Renal cortex interstitium (tissue), 11 donors: Measurements from ENCODE around the gene APOBEC3C. TPM values are rescaled to one million over a fixed set of nuclear protein-coding genes. Genes with fewer than 3 reads are reported as not detected.
"Not testable (repeated sequence)": the region's sequence is repeated elsewhere in the genome, so short reads cannot be mapped to it uniquely, and the experiment has no call there.

Experiments used
- DNase-seq, 11 donors: peaks; one replicate each; pipeline ENCODE4 v3.0.0-alpha.2; 2013; ENCODE audit warnings: low read depth in 9 of 11, low spot score in 4 of 11; ENCODE audit errors: extremely low read depth in 1 of 11
- polyA plus RNA-seq, 3 donors: library from polyadenylated mRNA; unstranded; fragments of 120-200 nt; gene quantifications; one replicate each; pipeline ENCODE4 v1.2.1, GENCODE V29; 2013; ENCODE audit not compliant: insufficient read length in 3 of 3

APOBEC3C gene
- polyA plus RNA-seq, 3 donors: 9.6 to 10.6 (median 10.2) TPM

GRCh38 chr22:39040155-39040537 lies 26.1 kb downstream of the APOBEC3C start:
- not testable (repeated sequence) for DNase-seq

DNA sequence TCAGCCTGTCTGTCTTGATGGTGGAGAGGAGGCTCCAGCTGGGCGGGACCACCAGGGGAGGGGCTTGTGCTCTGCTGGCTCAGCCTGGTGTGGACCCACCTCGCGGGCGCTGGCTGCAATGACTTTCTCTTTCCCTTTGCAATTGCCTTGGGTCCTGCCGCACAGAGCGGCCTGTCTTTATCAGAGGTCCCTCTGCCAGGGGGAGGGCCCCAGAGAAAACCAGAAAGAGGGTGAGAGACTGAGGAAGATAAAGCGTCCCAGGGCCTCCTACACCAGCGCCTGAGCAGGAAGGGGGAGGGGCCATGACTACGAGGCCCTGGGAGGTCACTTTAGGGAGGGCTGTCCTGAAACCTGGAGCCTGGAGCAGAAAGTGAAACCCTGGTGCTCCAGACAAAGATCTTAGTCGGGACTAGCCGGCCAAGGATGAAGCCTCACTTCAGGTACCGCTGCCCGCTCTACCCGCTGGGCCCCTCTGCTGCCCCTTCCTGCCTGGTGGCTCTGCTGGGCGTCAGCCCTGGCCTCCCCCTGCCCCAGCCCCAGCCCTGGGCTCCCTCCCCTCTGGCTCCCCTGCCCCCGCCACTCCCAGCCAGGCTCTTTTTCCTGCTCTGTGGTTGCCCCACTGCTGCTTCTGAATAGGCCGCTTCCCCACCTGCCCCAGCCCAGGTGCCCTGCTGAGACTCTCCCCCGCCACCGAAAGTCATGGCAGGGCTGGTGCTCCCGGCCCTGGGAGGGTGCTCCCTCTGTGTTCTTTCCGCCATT lies 26.7 kb downstream of the APOBEC3C start, which contains the start of gene APOBEC3F:
Gene APOBEC3F, plus strand, starts transcription at position 327 of the 759 bp plus-strand sequence. Its CDS starts 97 bp downstream, at position 424.
- peak in 8 of 11 donors; percentile 12 to 34 (median 24) for DNase-seq

- no peak for DNase-seq
Observed at GRCh38 chr22:39041908-39042307, 27.9 kb downstream of the APOBEC3C start.

DNA sequence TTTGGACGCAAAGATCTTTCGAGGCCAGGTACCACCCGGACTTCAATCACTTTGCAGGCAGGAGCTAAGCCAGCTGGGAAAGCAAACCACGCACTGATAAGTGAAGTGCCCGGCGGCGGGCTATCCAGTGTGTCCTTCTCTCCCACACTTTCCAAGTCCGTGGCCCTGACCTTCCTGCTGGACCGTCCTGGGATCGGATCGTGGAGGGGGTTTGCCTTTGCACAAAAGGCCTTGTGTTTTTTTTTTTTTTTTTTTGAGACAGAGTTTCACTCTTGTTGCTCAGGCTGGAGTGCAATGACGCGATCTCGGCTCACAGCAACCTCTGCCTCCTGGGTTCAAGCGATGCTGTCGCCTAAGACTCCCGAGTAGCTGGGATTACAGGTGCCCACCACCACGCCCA lies 29.0 kb downstream of the APOBEC3C start:
- not testable (repeated sequence) for DNase-seq

DNA sequence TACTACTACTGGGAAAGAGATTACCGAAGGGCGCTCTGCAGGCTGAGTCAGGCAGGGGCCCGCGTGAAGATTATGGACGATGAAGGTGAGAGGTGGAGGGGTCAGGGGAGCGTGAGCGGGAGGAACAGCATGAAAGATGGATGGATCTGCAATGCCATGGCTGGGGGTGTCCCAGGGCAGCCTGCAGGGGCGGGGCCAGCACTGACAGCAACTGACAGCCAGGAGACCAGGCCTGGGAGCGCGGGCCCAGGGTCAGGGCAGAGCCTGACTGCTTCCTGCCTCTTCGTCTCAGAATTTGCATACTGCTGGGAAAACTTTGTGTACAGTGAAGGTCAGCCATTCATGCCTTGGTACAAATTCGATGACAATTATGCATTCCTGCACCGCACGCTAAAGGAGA lies 31.1 kb downstream of the APOBEC3C start:
- not testable (repeated sequence) for DNase-seq

DNA sequence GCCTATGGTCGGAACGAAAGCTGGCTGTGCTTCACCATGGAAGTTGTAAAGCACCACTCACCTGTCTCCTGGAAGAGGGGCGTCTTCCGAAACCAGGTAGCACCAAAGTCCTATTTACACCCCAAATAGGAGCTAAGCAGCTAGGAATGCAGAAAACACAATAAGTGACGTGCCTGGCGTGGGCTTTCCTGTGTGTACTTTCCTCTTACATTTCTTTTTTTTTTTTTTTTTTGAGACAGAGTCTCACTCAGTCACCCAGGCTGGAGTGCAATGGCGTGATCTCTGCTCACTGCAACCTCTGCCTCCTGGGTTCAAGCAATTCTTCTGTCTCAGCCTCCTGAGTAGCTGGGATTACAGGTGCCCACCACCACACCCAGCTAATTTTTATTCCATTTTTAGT lies 35.4 kb downstream of the APOBEC3C start:
- not testable (repeated sequence) for DNase-seq

DNA sequence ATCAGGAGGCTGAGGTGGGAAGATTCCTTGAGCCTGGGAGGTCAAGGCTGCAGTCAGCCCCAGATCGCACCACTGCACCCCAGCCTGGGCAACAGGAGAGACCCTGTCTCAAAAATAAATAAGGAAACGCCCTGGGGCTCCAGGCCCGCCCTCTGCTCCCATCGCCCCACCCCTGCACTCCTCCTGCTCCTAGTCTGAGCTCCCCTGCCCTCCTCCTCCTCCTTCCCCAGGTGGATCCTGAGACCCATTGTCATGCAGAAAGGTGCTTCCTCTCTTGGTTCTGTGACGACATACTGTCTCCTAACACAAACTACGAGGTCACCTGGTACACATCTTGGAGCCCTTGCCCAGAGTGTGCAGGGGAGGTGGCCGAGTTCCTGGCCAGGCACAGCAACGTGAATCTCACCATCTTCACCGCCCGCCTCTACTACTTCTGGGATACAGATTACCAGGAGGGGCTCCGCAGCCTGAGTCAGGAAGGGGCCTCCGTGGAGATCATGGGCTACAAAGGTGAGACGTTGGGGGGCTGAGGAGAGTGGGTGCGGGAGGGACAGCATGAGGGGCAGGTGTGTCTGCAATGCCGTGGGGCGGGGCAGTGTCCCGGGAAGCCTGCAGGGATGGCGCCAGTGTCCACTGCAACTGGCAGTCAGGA lies 37.9 kb downstream of the APOBEC3C start:
- not testable (repeated sequence) for DNase-seq

DNA sequence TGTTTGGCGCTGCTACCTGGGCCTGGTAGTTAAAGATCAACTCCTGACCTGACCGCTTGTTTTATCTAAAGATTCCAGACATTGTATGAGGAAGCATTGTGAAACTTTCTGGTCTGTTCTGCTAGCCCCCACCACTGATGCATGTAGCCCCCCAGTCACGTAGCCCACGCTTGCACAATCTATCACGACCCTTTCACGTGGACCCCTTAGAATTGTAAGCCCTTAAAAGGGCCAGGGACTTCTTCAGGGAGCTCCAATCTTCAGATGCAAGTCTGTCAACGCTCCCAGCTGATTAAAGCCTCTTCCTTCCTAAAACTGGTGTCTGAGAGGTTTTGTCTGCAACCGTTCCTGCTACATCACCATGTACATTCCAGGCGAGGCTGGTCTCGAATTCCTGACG lies 41.6 kb downstream of the APOBEC3C start:
- no peak for DNase-seq

DNA sequence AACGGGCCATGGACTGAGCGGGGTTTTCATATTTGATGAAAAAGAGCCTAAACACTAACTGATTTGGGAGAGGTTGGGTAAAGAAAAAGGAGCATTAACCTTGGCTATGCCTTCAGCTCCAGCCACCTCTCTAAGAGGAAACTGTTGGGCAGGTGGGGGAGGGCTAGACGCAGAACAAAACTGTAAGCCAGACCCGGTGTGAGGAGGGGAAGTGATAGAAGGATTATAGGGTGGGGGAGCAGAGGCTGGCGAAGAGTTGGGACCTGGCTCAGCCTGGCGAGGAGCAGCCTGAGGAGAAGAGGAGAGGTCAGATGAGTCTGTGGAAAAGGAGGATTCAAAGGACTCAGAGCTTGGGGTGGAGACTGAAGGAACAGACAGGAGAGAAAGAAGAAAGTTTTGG lies 47.2 kb downstream of the APOBEC3C start:
- not testable (repeated sequence) for DNase-seq

- DNase-seq: not testable (repeated sequence)
Observed at GRCh38 chr22:39061951-39062350, 47.9 kb downstream of the APOBEC3C start.

GRCh38 chr22:39063904-39064303 lies 49.8 kb downstream of the APOBEC3C start:
- DNase-seq: not testable (repeated sequence)

DNA sequence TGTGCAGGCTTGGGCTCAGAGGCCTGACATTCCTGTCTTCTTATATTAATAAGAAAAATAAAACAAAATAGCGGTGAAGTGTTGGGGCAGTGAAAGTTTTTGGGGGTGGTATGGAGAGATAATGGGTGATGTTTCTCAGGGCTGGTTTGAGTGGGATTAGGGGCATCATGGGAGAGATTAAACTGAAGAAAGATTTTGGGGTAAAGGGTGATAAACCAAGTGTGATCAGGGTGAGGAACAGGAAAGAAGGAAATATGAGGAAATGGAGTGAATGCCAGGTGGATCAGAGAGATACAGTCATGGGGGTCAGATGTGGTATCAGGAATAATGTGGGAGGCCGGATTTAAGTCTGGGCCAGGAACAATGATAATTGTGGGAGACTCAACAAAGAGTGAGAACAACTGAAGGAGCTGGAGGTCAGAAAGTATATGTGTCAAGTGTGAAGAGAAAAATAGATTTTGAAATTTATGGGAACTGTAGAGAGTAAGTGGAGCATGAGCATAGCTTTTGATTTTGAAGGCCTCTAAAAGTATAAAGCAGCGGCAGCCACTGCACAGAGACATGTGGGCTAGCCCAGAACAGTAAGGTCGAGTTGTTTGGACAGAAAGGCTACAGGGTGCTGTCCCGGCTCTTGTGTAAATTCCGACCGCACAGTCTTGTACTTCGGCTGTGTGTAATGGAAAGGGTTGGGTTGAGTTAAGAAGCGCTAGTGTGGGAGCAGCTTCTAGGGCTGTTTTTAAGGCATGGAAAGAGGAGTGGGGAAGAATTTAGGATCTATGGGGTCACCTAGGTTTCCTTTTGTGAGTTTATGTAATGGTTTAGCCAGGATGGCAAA lies 52.6 kb downstream of the APOBEC3C start:
- DNase-seq: not testable (repeated sequence)

- DNase-seq: no peak
Observed at GRCh38 chr22:39068033-39068785, 54.2 kb downstream of the APOBEC3C start.

Other genes starting within 250 kb of the APOBEC3C start
- 10 to 100 TPM; 32.7 to 39.7 (median 38.3) TPM for gene DNAL4, start 220.1 kb upstream of the APOBEC3C start, polyA plus RNA-seq
- 1 to 10 TPM; 3.7 to 5.5 (median 4.3) TPM for gene NPTXR, start 170.2 kb upstream of the APOBEC3C start, polyA plus RNA-seq
- gene CBX6, start 142.0 kb upstream of the APOBEC3C start, polyA plus RNA-seq: 10 to 100 TPM; 34.6 to 45.5 (median 44.8) TPM
- gene APOBEC3A, start 56.6 kb upstream of the APOBEC3C start, polyA plus RNA-seq: under 1 TPM; 0.22 to 0.61 (median 0.42) TPM
- 1 to 10 TPM; 5.9 to 7.6 (median 6.5) TPM for gene APOBEC3B, start 31.9 kb upstream of the APOBEC3C start, polyA plus RNA-seq
- gene APOBEC3D, start 6.9 kb downstream of the APOBEC3C start, polyA plus RNA-seq: 1 to 10 TPM in 2 of 3 donors, under 1 TPM in 1; 0.46 to 1.8 (median 1.2) TPM
- gene APOBEC3F, start 26.6 kb downstream of the APOBEC3C start, polyA plus RNA-seq: 1 to 10 TPM; 7.6 to 9.7 (median 8.2) TPM
- 1 to 10 TPM; 5.5 to 8.8 (median 8.3) TPM for gene APOBEC3G, start 63.0 kb downstream of the APOBEC3C start, polyA plus RNA-seq
- under 1 TPM in 2 of 3 donors, not detected in 1; 0.13 to 0.26 TPM for gene APOBEC3H, start 83.0 kb downstream of the APOBEC3C start, polyA plus RNA-seq
- gene CBX7, start 138.4 kb downstream of the APOBEC3C start, polyA plus RNA-seq: 10 to 100 TPM in 1 of 3 donors, 1 to 10 TPM in 2; 7.1 to 13.8 (median 8.1) TPM
- 10 to 100 TPM; 11.3 to 15.9 (median 15.6) TPM for gene PDGFB, start 230.7 kb downstream of the APOBEC3C start, polyA plus RNA-seq